OCI-LY1 (cell line): Measurements from ENCODE around the gene TMC5.

Experiments used
- H2AFZ ChIP-seq: fragments of 200-600 bp; sonication (generic), shearing (Covaris generic); 2 replicates; pipeline ENCODE4 v1.6.0; 2014; ENCODE audit warnings: antibody characterized with exemption, mild to moderate bottlenecking, low read length
- H3F3A ChIP-seq: fragments of 200-600 bp; sonication (generic), shearing (Covaris generic); 2 replicates; pipeline ENCODE4 v1.6.0; 2014; ENCODE audit warnings: mild to moderate bottlenecking, antibody characterized with exemption, low read length, moderate library complexity; ENCODE audit not compliant: insufficient read depth
- H3K27ac ChIP-seq: fragments of 200-600 bp; sonication (generic); 2 replicates; pipeline ENCODE4 v1.5.1; 2014; ENCODE audit warnings: low read length, mixed run types, mild to moderate bottlenecking, low read depth; ENCODE audit not compliant: poor library complexity, severe bottlenecking
- H3K27me3 ChIP-seq: fragments of 200-600 bp; sonication (generic); 2 replicates; pipeline ENCODE4 v1.6.0; 2014; ENCODE audit warnings: antibody characterized with exemption, mild to moderate bottlenecking, low read length, moderate library complexity; ENCODE audit not compliant: insufficient read depth
- H3K36me3 ChIP-seq: fragments of 200-600 bp; sonication (generic); 2 replicates; pipeline ENCODE4 v1.6.1; 2014; ENCODE audit warnings: mild to moderate bottlenecking, antibody characterized with exemption, low read length, moderate library complexity, mixed read lengths; ENCODE audit not compliant: insufficient read depth
- H3K4me1 ChIP-seq: fragments of 200-600 bp; sonication (generic); 2 replicates; pipeline ENCODE4 v1.5.1; 2014; ENCODE audit warnings: mild to moderate bottlenecking, low read length, moderate library complexity; ENCODE audit not compliant: insufficient read depth, severe bottlenecking
- H3K4me2 ChIP-seq: fragments of 200-600 bp; sonication (generic), shearing (Covaris generic); 2 replicates; pipeline ENCODE4 v1.6.1; 2014; ENCODE audit warnings: low read length
- H3K4me3 ChIP-seq: fragments of 200-600 bp; sonication (generic); 2 replicates; pipeline ENCODE4 v1.5.1; 2014; ENCODE audit warnings: low read length, low read depth, mild to moderate bottlenecking, mixed read lengths; ENCODE audit not compliant: poor library complexity, severe bottlenecking
- H3K79me2 ChIP-seq: fragments of 200-600 bp; shearing (Covaris generic); 2 replicates; pipeline ENCODE4 v1.6.1; 2016; ENCODE audit warnings: mixed run types, low read length, mixed read lengths; ENCODE audit not compliant: insufficient read depth
- H3K9ac ChIP-seq: fragments of 200-600 bp; sonication (generic), shearing (Covaris generic); 2 replicates; pipeline ENCODE4 v1.6.1; 2014; ENCODE audit warnings: mild to moderate bottlenecking, low read length, mixed read lengths
- H3K9me2 ChIP-seq: fragments of 200-600 bp; sonication (generic), shearing (Covaris generic); 2 replicates; pipeline ENCODE4 v1.6.1; 2014; ENCODE audit warnings: low read depth, mild to moderate bottlenecking, low read length, mixed read lengths
- H3K9me3 ChIP-seq: fragments of 200-600 bp; shearing (Covaris generic); 2 replicates; pipeline ENCODE4 v1.6.1; 2014; ENCODE audit warnings: low read length, mixed read lengths
- H4K20me1 ChIP-seq: fragments of 200-600 bp; sonication (generic), shearing (Covaris generic); 2 replicates; pipeline ENCODE4 v1.6.0; 2016; ENCODE audit warnings: mild to moderate bottlenecking, low read length; ENCODE audit not compliant: insufficient read depth
- CTCF ChIP-seq: fragments of 200-600 bp; sonication (generic), shearing (Covaris generic); IDR thresholded peaks from 2 replicates; pipeline ENCODE4 v1.5.1; 2017; ENCODE audit warnings: mild to moderate bottlenecking, antibody characterized with exemption, low read length, moderate library complexity, mixed read lengths
- EZH2 ChIP-seq: fragments of 200-600 bp; sonication (generic), shearing (Covaris generic); IDR thresholded peaks from 2 replicates; pipeline ENCODE4 v1.8.0; 2017; ENCODE audit warnings: borderline replicate concordance, mixed run types, mild to moderate bottlenecking, antibody characterized with exemption, low read length, moderate library complexity, mixed read lengths

Gene TMC5

DNA sequence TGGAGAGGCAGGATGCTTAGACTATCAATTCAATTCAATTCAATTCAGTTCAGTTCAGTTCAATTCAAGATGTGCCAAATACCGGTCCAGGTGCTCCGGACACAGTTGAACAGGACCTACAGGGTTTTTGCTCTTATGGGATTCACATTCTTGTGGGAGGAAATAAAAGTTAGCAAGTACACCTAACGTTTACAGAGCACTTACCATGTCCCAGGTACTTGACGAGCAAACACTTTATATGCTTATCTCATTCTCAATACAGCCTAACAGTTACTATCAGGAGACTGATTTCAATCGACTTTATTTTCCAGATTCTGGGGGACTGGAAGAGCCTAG is 104.7 kb downstream of the TMC5 start:
- Histone ChIP-seq H3K27me3 (no peaks in the 10 kb centered on the region), H3K79me2 (peaks cover 44% of the 10 kb centered on the region), H2AFZ (peak overlapping the region; percentile 29; the same call in 1 of the 2 replicates), H4K20me1 (no peaks in the 10 kb centered on the region), H3K4me3 (peak overlapping the region; percentile 86), H3F3A (0 out of 2 replicates have a peak, but pooled peaks cover 4% of the 10 kb centered on the region), H3K27ac (peak overlapping the region; percentile 69), H3K9ac (peak overlapping the region; percentile 20; the same call in 1 of the 2 replicates), H3K36me3 (peaks cover 3% of the 10 kb centered on the region; the same call in 1 of the 2 replicates), H3K9me2 (no peaks in the 10 kb centered on the region), H3K9me3 (no peaks in the 10 kb centered on the region), H3K4me1 (peaks cover 57% of the 10 kb centered on the region), H3K4me2 (peak overlapping the region; percentile 91)
- TF ChIP-seq EZH2 (no peak), CTCF (no peak)

DNA sequence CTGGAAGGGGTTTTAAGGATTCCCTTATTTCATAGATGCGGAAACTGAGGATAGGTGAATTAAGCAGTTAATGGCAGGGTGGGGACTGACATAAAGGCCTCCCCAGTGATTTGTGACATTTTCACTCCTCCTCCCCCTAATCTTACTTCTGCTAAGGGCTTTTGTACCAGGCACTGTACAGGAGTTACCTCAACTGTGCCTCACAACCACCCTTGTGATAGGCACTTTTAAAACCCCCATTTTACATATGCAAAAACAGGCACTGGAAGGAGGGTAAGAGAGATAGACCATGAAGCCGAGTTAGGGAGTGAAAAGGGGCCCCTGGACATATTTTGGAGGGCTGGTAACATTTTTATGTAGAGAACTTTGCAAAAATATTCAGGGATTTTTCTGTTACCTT is 105.1 kb downstream of the TMC5 start:
- Histone ChIP-seq H4K20me1 (no peaks in the 10 kb centered on the region), H3K27me3 (no peaks in the 10 kb centered on the region), H3K9ac (no peak overlapping the region; the same call in 1 of the 2 replicates), H3K27ac (peak overlapping the region; percentile 69), H3K79me2 (peaks cover 44% of the 10 kb centered on the region), H3F3A (0 out of 2 replicates have a peak, but pooled peaks cover 4% of the 10 kb centered on the region), H3K4me3 (peak overlapping the region; percentile 86), H3K4me1 (peaks cover 57% of the 10 kb centered on the region), H3K4me2 (peak overlapping the region; percentile 91; the same call in 1 of the 2 replicates), H2AFZ (no peak overlapping the region), H3K9me3 (no peaks in the 10 kb centered on the region), H3K9me2 (no peaks in the 10 kb centered on the region), H3K36me3 (peaks cover 2% of the 10 kb centered on the region; the same call in 1 of the 2 replicates)
- no peak for TF ChIP-seq CTCF
- TF ChIP-seq EZH2, result no peak

GRCh38 chr16:19523184-19523558 is 105.5 kb downstream of the TMC5 start:
- no peak for TF ChIP-seq CTCF
- TF ChIP-seq EZH2, result no peak
- no peak overlapping the region for H2AFZ ChIP-seq
- H3K4me3 ChIP-seq, result no peak overlapping the region
- H3K79me2 ChIP-seq, result peaks cover 44% of the 10 kb centered on the region
- no peak overlapping the region for H3K9ac ChIP-seq
- peak overlapping the region; percentile 29; the same call in 1 of the 2 replicates for H3K4me2 ChIP-seq
- H3K36me3 ChIP-seq, result peaks cover 6% of the 10 kb centered on the region; the same call in 1 of the 2 replicates
- peak overlapping the region; percentile 69 for H3K27ac ChIP-seq
- no peaks in the 10 kb centered on the region for H3K9me2 ChIP-seq
- no peaks in the 10 kb centered on the region for H4K20me1 ChIP-seq
- no peaks in the 10 kb centered on the region for H3K9me3 ChIP-seq
- H3F3A ChIP-seq, result 0 out of 2 replicates have a peak, but pooled peaks cover 4% of the 10 kb centered on the region
- peaks cover 57% of the 10 kb centered on the region for H3K4me1 ChIP-seq
- no peaks in the 10 kb centered on the region for H3K27me3 ChIP-seq
